Stimulated activated naive CD4-positive, alpha-beta T cell treated with Interleukin-2 at 50 U/mL for 16 hours (primary cell): ENCODE data around the gene STIMATE.

Source experiments
- DNase-seq: peaks from one replicate; lab custom pipeline; 2025; lab: John Stamatoyannopoulos, UW

Gene STIMATE

GRCh38 chr3:52817221-52817620, 80.1 kb downstream of the STIMATE start:
- no peak for DNase-seq

DNA sequence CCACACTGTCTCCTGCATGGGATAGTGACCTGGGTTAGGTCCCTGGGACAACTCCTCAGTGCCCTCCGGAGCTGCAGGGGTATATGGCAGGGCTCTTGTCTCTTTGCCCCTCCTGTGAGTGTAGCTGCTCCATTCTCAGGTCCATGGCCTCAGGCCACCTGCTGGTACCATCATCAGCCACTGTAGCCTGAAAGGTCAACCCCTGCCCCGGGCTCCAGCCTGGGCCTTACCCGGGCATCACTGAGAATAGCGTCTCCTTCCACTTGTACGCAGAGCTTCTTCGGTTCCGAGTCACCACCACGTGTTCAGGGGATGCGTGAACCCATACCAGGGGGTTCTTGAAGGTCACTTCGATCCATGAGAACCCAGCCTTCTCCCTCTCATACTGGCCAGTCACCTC, 80.7 kb downstream of the STIMATE start:
- DNase-seq: no peak

DNA sequence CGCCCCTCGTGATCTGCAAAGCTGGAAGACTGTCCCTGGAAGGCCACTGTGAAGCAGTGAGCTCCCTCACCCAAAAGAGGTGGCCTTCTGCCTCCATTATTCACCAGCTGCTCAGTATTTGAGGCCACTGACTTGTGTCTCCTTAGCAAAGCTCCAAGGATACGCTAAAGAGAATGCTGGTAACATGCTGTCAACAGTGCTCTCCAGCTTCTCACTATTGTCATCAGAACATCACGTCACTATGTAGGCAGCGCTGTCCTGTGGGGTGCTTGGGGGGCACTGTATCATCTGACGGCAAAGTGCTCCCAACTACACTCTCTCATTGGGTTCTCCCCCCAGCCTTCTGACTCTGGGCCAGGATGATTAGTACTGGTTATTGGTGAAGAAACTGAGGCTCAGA, 81.1 kb downstream of the STIMATE start:
- no peak for DNase-seq

DNA sequence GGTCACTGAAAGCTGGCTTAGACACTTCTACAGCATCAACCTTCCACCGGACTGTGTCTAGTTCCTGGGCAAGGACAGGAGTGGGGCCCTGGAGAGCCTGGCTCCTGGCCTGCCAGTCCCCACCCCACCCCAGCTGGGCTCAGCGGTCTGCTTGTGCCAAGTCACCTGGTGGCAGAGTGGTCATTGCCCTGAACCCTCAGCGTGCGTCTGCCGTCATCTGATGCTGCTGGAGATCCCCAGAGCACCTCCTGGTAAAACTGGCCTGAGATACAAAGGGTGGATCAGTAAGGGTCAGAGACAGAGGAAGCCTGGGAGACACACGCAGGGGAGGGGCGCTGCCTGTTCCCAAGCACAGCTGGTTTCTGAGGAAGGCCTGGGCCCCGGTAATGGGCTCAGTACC, 83.5 kb downstream of the STIMATE start:
- no peak for DNase-seq

GRCh38 chr3:52811452-52812011, 85.8 kb downstream of the STIMATE start:
- no peak for DNase-seq

GRCh38 chr3:52810923-52811322, 86.4 kb downstream of the STIMATE start:
- no peak for DNase-seq

- no peak for DNase-seq
Observed at GRCh38 chr3:52809662-52810377, 87.5 kb downstream of the STIMATE start.

- DNase-seq: no peak
Observed at GRCh38 chr3:52809149-52809548, 88.2 kb downstream of the STIMATE start.

DNA sequence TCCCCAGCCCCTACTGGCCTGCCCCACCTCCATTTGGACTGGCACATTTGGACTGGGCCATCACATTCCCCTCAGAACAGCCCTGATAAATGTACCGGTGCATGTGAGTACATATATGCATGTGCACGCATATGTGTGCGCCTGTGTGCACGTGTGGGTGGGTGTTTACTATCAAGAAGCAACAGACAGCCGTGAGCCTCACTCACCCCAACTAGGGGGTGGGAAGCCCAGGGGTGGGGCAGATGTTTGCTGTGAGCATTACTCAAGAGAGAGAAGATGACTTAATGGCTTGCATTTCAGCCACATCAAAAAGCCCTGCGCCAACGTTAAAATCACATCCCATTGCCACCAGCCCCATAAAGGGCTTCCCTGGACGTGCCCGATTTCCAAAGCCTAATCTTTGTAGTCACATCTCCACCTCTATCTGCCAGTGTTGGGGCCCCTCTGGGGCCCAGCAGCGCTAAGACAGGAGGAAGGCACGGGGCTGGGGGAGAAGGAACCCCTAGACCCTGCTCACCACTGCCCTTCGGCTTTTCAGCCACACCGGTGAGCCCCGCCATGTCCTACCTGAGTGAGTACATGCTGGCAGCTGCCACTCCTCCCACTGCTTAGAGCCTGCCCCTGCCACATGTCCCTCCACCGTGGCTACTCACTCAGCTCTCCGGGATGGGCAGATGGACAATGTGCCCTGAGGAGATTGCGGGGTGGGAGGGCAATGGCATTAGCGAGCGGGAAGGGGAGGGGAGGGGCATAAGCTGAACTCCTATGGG, 91.9 kb downstream of the STIMATE start:
- DNase-seq: no peak

GRCh38 chr3:52801839-52802238, 95.5 kb downstream of the STIMATE start:
- DNase-seq: no peak

DNA sequence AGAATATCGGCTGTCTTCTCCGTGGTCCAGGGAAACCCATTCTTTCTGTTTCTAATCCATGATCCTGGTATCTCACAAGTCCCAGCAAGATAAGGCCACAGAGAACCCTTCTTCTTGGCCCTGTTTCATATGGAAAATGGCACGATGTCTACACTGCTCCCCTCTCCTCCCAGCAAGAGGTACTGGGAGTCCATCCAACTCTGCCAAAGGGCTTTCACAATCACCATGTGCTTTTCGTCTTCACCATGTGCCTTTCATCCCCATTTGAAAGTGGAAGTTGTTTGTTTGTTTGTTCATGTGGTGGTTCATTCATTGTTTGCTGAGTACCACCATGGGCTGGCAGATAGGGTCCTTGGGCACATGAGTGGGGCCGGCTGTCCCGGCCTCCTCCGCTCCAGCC, 97.3 kb downstream of the STIMATE start:
- DNase-seq: no peak

DNA sequence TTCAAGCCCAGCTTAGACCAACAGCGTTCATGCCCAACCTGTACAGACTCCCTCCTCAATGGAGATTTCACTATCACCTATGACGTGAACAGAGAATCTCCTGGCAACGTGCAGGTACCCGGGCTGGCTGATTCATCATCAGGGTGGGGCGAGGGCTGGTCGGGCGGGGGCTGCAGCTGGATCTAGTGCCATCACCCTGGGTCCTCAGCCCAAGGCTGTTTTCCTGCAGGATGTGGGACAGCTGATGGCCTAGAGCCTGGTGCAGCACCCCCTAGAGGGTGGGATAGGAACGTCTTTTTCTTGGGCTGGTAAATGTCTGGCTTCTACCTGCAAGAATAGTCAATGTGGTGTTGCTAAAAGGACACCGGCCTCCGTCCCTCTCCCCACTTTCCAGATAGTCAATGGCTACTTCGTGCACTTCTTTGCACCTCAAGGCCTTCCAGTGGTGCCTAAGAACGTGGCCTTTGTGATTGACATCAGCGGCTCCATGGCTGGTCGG, 98.3 kb downstream of the STIMATE start:
- no peak for DNase-seq

DNA sequence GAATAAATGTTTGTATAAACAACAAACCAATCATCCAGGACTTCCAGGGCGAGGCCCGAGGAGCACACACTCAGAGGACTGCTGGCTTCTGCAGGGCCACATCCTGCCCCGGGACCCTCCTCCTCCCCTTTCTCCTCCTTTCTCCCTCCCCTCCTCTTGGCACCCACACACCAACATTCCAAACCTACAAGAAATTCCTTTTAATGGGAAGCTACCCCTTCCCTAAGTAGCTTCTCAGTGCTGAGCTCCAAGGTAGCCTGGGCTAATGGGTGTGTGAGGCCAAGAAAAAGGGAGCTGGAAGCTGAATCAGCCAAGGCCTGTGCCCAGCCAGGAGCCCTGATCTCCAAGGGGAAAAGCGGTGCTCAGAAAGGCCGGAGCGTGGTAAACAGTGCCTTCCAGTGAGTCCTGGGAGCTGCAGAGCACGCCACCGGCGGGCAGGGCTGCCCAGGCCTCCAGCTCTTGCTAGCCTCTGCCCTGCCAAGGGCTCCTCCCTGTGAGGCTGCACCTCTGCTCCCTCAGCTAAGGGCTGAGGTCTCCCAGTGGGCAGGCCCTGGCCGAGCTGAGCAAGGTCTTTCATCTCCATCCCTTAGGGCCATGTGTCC, 98.9 kb downstream of the STIMATE start:
- no peak for DNase-seq

GRCh38 chr3:52796411-52796810, 100.9 kb downstream of the STIMATE start:
- DNase-seq: no peak

DNA sequence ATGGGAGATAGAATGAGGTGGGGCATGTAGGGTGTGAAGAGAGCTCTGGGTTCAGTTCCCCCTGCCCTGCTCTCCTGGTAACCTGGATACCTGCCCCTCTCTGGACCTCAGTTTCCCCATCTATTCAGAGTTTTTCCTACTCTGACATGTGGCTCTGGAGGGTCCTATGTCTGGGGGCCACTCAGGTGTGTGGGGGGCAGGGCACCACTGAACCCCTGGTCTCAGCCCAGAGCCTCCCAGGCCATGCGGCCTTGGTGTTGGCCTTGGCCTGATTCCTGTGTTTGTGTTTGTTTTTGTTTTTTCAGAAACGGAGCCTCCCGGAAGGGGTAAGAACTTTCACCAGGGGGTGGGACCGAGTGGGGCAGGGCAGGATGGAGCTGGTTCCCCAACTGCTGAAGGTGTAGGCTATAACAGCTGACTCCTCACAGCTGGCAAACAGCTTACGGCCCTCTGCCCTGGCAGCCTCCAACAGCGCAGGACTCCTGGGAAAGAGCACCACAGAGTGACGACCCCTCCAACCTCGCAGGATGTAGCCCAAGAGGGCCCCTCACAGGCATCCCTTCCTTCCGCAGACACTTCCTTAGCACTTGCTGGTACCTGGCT, 101.9 kb downstream of the STIMATE start:
- no peak for DNase-seq

DNA sequence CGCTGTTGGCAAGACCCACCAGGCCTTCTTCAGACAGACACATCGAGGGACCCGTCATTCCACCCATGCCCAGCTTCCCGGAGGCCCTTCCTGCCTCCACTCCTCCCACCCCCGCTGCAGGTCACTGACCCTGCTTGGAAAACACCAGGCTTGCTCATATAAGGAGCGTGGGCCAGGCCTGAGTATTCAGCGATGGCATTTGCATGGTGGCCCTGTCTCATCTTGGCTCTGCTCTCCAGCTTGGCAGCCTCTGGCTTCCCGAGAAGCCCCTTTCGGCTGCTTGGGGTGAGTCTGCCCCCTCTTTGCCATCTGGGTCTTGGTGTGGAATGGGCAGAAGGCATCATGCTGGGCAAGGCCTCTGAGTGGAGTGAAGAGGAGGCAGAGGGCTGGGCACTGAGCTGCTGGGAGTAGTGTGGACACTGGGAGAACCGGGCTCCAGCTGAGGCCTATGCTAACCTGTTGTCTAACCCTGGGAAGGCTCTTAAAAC, 102.7 kb downstream of the STIMATE start, which contains the start of gene ITIH3:
TSS of gene ITIH3 (plus strand) at position 185 of the 488 bp plus-strand sequence. CDS start at position 193, 8 bp downstream.
- DNase-seq: no peak

- no peak for DNase-seq
Observed at GRCh38 chr3:52793702-52794611, 103.4 kb downstream of the STIMATE start.

GRCh38 chr3:52792961-52793695, 104.2 kb downstream of the STIMATE start:
- no peak for DNase-seq

DNA sequence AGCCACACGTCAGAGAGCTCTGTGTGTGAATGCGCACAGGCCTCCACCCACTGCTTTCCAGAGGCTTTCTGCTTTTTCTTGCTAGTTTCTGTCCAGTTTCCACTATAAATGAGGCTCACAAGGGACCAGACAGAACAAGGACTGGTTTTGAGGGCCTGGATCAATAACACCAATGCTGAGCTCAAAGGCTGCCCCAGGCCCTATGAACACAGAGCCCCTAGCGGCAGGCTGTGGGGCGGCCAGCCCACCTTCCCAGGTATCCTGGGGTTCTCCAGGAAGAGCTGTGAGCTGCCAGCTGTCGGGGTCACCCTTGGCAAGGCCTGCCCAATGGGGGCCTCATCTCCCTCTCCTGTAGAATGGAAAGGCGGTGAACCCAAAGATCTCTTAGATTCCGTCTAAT, 104.9 kb downstream of the STIMATE start:
- DNase-seq: no peak

DNA sequence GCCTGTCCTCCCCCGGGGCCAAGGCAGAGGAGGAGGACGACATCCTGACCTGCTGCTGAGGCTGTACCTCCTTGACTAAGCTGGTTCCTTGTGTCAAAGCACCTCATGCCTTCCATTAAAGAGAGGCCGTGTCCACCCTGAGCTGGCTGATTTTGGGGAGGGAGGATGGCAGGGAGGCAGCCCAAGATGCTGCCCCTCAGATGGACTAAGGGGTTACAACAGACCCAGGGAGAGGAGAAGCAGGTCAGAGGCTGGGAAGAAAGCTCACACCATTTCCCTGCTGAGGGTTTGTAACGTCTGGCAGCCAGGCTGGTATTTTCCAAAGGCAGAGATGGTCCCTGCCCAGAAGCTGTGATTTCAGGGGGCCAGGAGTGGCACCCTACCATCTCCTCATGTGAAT, 105.4 kb downstream of the STIMATE start:
- no peak for DNase-seq
